ENCODE measurements around the gene GMDS. TPM values are rescaled to one million over a fixed set of nuclear protein-coding genes. Genes with fewer than 3 reads are reported as not detected.

Gene GMDS
- polyA plus RNA-seq, 1 experiment: 7.1 TPM

DNA sequence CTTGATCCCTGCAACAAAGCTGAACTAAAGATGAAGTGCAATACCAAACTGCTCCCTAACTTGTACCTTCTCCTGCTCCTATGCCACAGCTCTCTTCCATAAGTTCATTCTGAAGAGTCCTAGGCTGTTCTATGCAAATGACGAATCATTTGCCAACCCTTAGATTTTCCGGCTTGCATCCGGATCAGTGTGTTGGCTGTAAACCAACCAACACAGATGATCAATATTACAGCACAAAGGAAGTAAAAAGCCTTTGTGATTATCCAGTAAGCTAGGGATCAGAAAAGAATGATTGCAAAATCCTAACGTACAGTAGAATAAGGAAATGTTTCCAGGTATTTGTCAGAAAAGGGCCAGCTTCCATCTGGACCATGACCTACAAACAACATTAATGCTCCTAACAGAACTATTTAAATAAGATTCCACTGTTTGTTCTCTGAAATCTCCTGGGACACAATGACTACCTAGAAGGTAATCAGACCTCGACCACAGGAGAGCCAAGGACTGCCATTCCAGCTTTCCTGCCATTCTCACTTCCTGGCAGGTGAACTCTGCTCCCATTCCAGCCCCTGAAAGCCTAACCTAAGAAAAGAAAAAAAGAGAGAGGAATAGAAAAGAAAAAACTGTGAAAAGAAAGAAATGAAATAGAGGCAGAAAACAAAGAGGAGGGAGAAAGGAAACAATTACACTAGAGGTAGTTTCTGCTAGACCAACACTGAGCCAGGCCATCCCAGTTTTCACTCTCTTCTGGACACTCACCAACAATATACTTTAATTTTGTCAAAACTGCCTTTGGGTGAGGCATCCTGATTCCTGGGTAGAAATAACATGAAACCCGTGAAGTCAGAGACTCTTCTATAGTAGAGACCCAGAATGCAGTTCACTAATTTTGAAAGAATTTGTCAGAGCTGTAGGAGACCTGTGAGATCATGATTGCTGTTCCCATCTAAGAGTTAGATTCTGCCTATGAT is 19.7 kb downstream of the GMDS start:
- no peak for DNase-seq (ENCODE audit: low read depth)
- POLR2A ChIA-PET: no interaction called here
- CTCF ChIA-PET: interaction anchor here (0.6 to 2.1 kb wide), 3 partner anchors 12 to 128 kb away, joined by 3 to 7 read pairs (median 3); no protein-coding TSS in a partner anchor

DNA sequence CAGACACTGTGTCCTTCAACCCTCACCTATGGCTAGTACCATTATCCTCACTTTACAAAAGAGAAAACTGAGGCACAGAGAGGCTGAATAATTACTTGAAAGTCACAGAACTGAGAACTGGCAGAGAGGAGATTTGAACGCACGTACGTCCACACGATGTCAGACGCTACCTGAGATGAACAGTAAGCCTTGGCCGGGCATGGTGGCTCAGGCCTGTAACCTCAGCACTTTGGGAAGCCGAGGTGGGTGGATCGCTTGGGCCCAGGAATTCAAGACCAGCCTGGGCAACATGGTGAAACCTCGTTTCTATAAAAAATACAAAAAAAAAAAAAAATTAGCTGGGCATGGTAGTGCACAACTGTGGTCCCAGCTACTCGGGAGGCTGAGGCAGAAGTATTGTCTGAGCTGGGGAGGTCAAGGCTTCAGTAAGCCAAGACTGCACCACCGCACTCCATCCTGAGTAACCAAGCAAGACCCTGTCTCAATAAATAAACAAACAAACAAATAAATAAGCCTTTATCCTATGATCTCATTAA is 20.5 kb downstream of the GMDS start:
- H3K27me3 ChIP-seq (ENCODE audit: control insufficient read depth, insufficient read depth, low read length): no peaks in the 10 kb centered on the region
- H3K4me3 ChIP-seq (ENCODE audit: low read depth, low read length): no peak overlapping the region
- ChIA-PET POLR2A (no interaction called here), CTCF (interaction anchor here (0.6 to 2.1 kb wide), 3 partner anchors 12 to 129 kb away, joined by 3 to 7 read pairs (median 3); no protein-coding TSS in a partner anchor)
- TF ChIP-seq, protein P1, sequence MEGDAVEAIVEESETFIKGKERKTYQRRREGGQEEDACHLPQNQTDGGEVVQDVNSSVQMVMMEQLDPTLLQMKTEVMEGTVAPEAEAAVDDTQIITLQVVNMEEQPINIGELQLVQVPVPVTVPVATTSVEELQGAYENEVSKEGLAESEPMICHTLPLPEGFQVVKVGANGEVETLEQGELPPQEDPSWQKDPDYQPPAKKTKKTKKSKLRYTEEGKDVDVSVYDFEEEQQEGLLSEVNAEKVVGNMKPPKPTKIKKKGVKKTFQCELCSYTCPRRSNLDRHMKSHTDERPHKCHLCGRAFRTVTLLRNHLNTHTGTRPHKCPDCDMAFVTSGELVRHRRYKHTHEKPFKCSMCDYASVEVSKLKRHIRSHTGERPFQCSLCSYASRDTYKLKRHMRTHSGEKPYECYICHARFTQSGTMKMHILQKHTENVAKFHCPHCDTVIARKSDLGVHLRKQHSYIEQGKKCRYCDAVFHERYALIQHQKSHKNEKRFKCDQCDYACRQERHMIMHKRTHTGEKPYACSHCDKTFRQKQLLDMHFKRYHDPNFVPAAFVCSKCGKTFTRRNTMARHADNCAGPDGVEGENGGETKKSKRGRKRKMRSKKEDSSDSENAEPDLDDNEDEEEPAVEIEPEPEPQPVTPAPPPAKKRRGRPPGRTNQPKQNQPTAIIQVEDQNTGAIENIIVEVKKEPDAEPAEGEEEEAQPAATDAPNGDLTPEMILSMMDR (IDR thresholded peaks at IDR 0.05; ENCODE audit: insufficient read depth, low read depth, low read length): no peak
- H3K36me3 ChIP-seq (ENCODE audit: control insufficient read depth, insufficient read depth, low read length): no peaks in the 10 kb centered on the region
- no peak for DNase-seq (ENCODE audit: low read depth)

More for the DNA sequence above, 19.7 kb downstream of the GMDS start:
- Histone ChIP-seq H3K27me3 (ENCODE audit: control insufficient read depth, insufficient read depth, low read length) (no peaks in the 10 kb centered on the region), H3K36me3 (ENCODE audit: control insufficient read depth, insufficient read depth, low read length) (no peaks in the 10 kb centered on the region), H3K4me3 (ENCODE audit: low read depth, low read length) (no peak overlapping the region)
- TF ChIP-seq, protein P1 (IDR thresholded peaks at IDR 0.05; ENCODE audit: insufficient read depth, low read depth, low read length): no peak

DNA sequence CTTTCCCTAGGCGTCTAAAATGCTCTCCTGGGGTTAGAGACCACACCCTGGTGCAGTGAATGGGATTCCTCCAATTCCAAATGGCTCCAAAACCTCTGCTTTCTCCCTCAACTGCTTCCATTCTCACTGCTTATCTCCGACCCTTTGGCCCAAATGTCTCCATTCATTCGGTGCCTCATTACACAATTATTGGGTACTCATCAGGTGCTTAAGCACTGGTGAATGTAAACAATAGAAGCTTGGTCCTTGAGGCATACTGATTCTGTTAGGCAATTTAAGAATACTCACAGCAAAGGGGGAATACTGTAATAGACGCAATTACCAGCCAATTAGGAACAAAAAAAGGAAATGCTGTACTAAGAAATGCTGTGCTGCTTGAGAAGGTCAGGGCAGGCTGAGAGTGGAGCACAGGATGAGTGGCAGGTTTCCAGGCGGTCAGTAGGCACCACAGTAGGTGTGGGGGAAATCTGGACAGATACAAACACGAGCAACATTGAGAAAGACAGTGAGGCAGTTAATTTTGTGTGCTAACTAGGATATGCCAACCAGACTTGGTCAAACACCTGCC is 23.0 kb downstream of the GMDS start:
- TF ChIP-seq, protein P1 (IDR thresholded peaks at IDR 0.05; ENCODE audit: insufficient read depth, low read depth, low read length): no peak
- ChIA-PET POLR2A (no interaction called here), CTCF (interaction anchor here (1.1 kb wide), 1 partner anchor 12 kb away, joined by 3 read pairs; no protein-coding TSS in a partner anchor)
- Histone ChIP-seq H3K36me3 (ENCODE audit: control insufficient read depth, insufficient read depth, low read length) (no peaks in the 10 kb centered on the region), H3K27me3 (ENCODE audit: control insufficient read depth, insufficient read depth, low read length) (no peaks in the 10 kb centered on the region), H3K4me3 (ENCODE audit: low read depth, low read length) (no peak overlapping the region)
- no peak for DNase-seq (ENCODE audit: low read depth)

DNA sequence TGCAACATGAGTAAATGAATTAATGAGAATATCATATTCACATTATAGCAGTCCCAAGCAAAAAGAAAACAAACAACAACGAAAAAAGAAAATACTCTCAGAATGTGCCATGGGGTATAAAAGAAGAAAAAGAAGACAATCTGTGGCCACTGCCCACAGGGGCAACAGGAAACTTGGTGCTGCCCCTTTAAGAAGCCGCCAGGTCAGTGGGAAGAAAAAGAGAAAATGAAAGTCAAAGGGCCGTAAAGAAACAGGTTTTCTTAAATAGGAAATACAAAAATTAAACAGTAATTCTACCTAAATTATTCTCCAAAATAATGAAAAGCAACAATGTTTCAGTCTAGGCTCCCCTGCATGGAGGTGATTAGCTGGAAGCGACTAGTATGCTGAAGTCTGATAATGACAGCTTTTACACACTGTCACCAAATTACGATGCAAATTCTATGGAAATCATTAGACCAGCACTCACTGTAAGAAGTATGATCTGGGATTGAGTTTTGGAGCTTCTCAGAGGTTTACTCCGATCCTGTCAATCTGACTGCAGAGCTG is 23.6 kb downstream of the GMDS start:
- Histone ChIP-seq H3K4me3 (ENCODE audit: low read depth, low read length) (no peak overlapping the region), H3K27me3 (ENCODE audit: control insufficient read depth, insufficient read depth, low read length) (no peaks in the 10 kb centered on the region), H3K36me3 (ENCODE audit: control insufficient read depth, insufficient read depth, low read length) (no peaks in the 10 kb centered on the region)
- ChIA-PET CTCF (interaction anchor here (1.1 kb wide), 1 partner anchor 12 kb away, joined by 3 read pairs; no protein-coding TSS in a partner anchor), POLR2A (no interaction called here)
- no peak for DNase-seq (ENCODE audit: low read depth)
- TF ChIP-seq, protein P1 (IDR thresholded peaks at IDR 0.05; ENCODE audit: insufficient read depth, low read depth, low read length): no peak

All from BJ (cell line).